HG02678 (cell line): ENCODE data around the gene VENTX.

Experiments used
- ATAC-seq: cut with Tn5 transposase; IDR thresholded peaks from one replicate; pipeline ENCODE4 v1.9.1; 2021; ENCODE audit warnings: mild to moderate bottlenecking, moderate library complexity; ENCODE audit not compliant: unreplicated experiment

Gene VENTX

GRCh38 chr10:133282846-133283390 is 45.3 kb downstream of the VENTX start:
- ATAC-seq, result no peak

- no peak for ATAC-seq
Observed at GRCh38 chr10:133283931-133284330, 46.3 kb downstream of the VENTX start.

GRCh38 chr10:133285217-133285616 is 47.6 kb downstream of the VENTX start:
- no peak for ATAC-seq

- no peak for ATAC-seq
Observed at GRCh38 chr10:133286366-133286765, 48.7 kb downstream of the VENTX start.

- ATAC-seq, result no peak
Observed at GRCh38 chr10:133287832-133288500, 50.3 kb downstream of the VENTX start.

- ATAC-seq, result no peak
Observed at GRCh38 chr10:133289761-133290160, 52.1 kb downstream of the VENTX start.
